GM12891 (cell line): ENCODE data around the gene KCNE4.

ENCODE experiments used
- PAX5 ChIP-seq: IDR thresholded peaks from 2 replicates; pipeline ENCODE4 v1.6.1; 2011; ENCODE audit warnings: low read length, moderate library complexity, mild to moderate bottlenecking; ENCODE audit not compliant: insufficient read depth, severe bottlenecking
- POLR2A ChIP-seq: IDR thresholded peaks from 2 replicates; pipeline ENCODE4 v1.6.1; 2011; ENCODE audit warnings: low read depth, low read length, control low read depth
- POLR2AphosphoS5 ChIP-seq: IDR thresholded peaks from 2 replicates; pipeline ENCODE4 v1.6.1; 2011; ENCODE audit warnings: low read depth, low read length, control low read depth
- SPI1 ChIP-seq: IDR thresholded peaks from 2 replicates; pipeline ENCODE4 v1.6.1; 2011; ENCODE audit warnings: low read depth, low read length, control low read depth
- TAF1 ChIP-seq: IDR thresholded peaks from 2 replicates; pipeline ENCODE4 v1.6.1; 2011; ENCODE audit warnings: low read depth, low read length, control low read depth

GRCh38 chr2:223020971-223021675 lies 30.9 kb upstream of the KCNE4 start:
- no peak for TF ChIP-seq SPI1
- no peak for TF ChIP-seq POLR2A
- no peak for TF ChIP-seq POLR2AphosphoS5
- no peak for TF ChIP-seq TAF1
- TF ChIP-seq PAX5 = no peak
